Cardiac muscle cell (in vitro differentiated cells and primary cell): ENCODE measurements around the gene CSTPP1. TPM values are rescaled to one million over a fixed set of nuclear protein-coding genes. Genes with fewer than 3 reads are reported as not detected.

Experiments used
- DNase-seq, 2 donors: peaks; one replicate each; pipeline versions ENCODE4 v3.0.0 to v3.0.0-alpha.2; 2010 to 2017; ENCODE audit warnings: low read depth in 1 of 2, low spot score in 1 of 2
- H3K27ac ChIP-seq: fragments of 200-600 bp; sonication (generic); 2 replicates; pipeline ENCODE4 v1.5.1; 2016
- H3K27me3 ChIP-seq: fragments of 200-600 bp; sonication (generic); 2 replicates; pipeline ENCODE4 v1.6.0; 2016; ENCODE audit warnings: control low read depth
- H3K36me3 ChIP-seq: fragments of 200-600 bp; sonication (generic); 2 replicates; pipeline ENCODE4 v1.5.1; 2016; ENCODE audit warnings: control low read depth
- H3K4me1 ChIP-seq: fragments of 200-600 bp; sonication (generic); 2 replicates; pipeline ENCODE4 v1.8.1; 2017; ENCODE audit warnings: low read depth, mild to moderate bottlenecking, mixed run types
- H3K4me3 ChIP-seq: fragments of 200-600 bp; sonication (generic); 2 replicates; pipeline ENCODE4 v1.5.1; 2016; ENCODE audit warnings: mild to moderate bottlenecking
- H3K9me3 ChIP-seq: fragments of 200-600 bp; sonication (generic); 2 replicates; pipeline ENCODE4 v1.5.1; 2017; ENCODE audit warnings: low read depth, mild to moderate bottlenecking, control low read depth
- CTCF ChIP-seq: IDR thresholded peaks from 2 replicates; pipeline ENCODE4 v1.5.1; 2012; ENCODE audit warnings: low read depth, mild to moderate bottlenecking, low read length
- polyA plus RNA-seq: library from polyadenylated mRNA; unstranded; fragments of >200 nt; fragmentation: Nextera tagmentation; extraction: Ambion mirVana; gene quantifications from 2 replicates; pipeline ENCODE4 v1.2.1, GENCODE V29; 2016
- total RNA-seq: library from RNA; depleted of rRNA; stranded (reverse); fragments of >200 nt; gene quantifications from 2 replicates; pipeline ENCODE4 v1.2.3, GENCODE V29; 2016

The CSTPP1 gene
- total and polyA plus RNA-seq, 2 experiments from 2014 or later = 46.4 to 81.6 TPM

DNA sequence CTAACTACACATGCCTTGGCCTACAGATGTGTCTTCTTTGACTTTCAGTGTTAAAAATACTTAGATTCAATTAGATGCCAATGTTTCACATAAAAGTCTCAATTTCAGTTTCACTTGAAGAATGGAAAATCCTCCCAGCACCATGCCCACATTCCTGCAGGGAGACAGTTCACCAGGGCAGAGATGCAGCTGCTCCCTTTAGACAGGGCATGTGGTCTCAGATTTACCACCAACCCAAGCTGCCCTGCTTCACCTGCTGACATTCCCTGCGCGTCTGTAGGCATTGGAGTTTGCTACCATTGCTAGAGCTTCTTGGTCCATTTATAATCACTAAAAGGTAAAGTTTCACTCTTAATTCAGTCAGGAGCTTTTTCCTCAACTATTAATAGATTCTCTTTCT is 126.2 kb downstream of the CSTPP1 start:
- Histone ChIP-seq H3K4me3 (no peak overlapping the region), H3K4me1 (no peaks in the 10 kb centered on the region), H3K36me3 (no peaks in the 10 kb centered on the region), H3K27me3 (no peaks in the 10 kb centered on the region), H3K27ac (no peak overlapping the region), H3K9me3 (no peaks in the 10 kb centered on the region)
- no peak for DNase-seq
- no peak for TF ChIP-seq CTCF

GRCh38 chr11:47067401-47067800 is 130.8 kb downstream of the CSTPP1 start:
- no peak for TF ChIP-seq CTCF
- H3K36me3 ChIP-seq = no peaks in the 10 kb centered on the region
- no peak overlapping the region for H3K27ac ChIP-seq
- H3K4me3 ChIP-seq = no peak overlapping the region
- H3K4me1 ChIP-seq = no peaks in the 10 kb centered on the region
- H3K9me3 ChIP-seq = no peaks in the 10 kb centered on the region
- DNase-seq = no peak
- H3K27me3 ChIP-seq = no peaks in the 10 kb centered on the region

DNA sequence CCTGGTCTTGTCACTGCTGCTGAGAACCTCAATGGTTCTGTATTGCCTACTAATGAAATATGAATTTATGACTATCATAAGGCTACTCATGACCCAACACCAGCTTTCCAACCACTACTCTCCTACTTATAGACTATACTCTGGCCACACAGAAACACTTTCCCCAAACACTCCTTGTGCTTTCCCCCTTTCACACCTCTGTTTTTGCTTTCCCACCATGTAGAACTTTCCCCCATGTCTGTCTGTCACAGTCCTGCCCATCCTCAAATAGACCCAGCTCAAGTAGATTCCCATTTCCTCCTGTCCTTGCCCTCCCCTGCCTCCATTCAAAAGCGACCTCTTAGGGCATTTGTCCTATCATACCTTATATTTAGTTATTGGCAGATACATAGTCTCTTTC is 134.2 kb downstream of the CSTPP1 start:
- TF ChIP-seq CTCF = no peak
- H3K36me3 ChIP-seq = no peaks in the 10 kb centered on the region
- DNase-seq = no peak
- H3K27ac ChIP-seq = no peak overlapping the region
- H3K27me3 ChIP-seq = no peaks in the 10 kb centered on the region
- H3K9me3 ChIP-seq = no peaks in the 10 kb centered on the region
- H3K4me3 ChIP-seq = no peak overlapping the region
- no peaks in the 10 kb centered on the region for H3K4me1 ChIP-seq

- no peak for DNase-seq
- H3K27me3 ChIP-seq = no peaks in the 10 kb centered on the region
- H3K4me3 ChIP-seq = no peak overlapping the region
- H3K9me3 ChIP-seq = no peaks in the 10 kb centered on the region
- no peak for TF ChIP-seq CTCF
- H3K4me1 ChIP-seq = no peaks in the 10 kb centered on the region
- no peak overlapping the region for H3K27ac ChIP-seq
- H3K36me3 ChIP-seq = no peaks in the 10 kb centered on the region
Observed at GRCh38 chr11:47071341-47071740, 134.8 kb downstream of the CSTPP1 start.

- no peaks in the 10 kb centered on the region for H3K9me3 ChIP-seq
- no peak overlapping the region for H3K27ac ChIP-seq
- DNase-seq = no peak
Observed at GRCh38 chr11:47071791-47072261, 135.3 kb downstream of the CSTPP1 start.

More at GRCh38 chr11:47071791-47072261, 135.3 kb downstream of the CSTPP1 start:
- no peaks in the 10 kb centered on the region for H3K36me3 ChIP-seq
- no peaks in the 10 kb centered on the region for H3K27me3 ChIP-seq
- no peak overlapping the region for H3K4me3 ChIP-seq
- no peak for TF ChIP-seq CTCF
- no peaks in the 10 kb centered on the region for H3K4me1 ChIP-seq
